K562 (cell line): Measurements from ENCODE around the gene IL6R. TPM values are rescaled to one million over a fixed set of nuclear protein-coding genes. Genes with fewer than 3 reads are reported as not detected.

Experiments used
- KDM1A ChIP-seq, 2 experiments: fragments of 450-650 bp; IDR thresholded peaks; 2 replicates each; pipeline ENCODE4 v1.6.1; 2016; ENCODE audit warnings: mild to moderate bottlenecking in 2 of 2
- KLF10 ChIP-seq: fragments of 250-450 bp; sonication (Bioruptor Pico); IDR thresholded peaks from 2 replicates; pipeline ENCODE4 v1.6.1; 2021; ENCODE audit warnings: matching md5 sums
- TEAD4 ChIP-seq, 2 experiments: sonication (generic) in 1 of 2; formaldehyde crosslinking in 1 of 2; IDR thresholded peaks; 2 replicates each; pipeline versions ENCODE4 v1.6.1 to v1.8.0; 2012 to 2022; ENCODE audit warnings: borderline replicate concordance in 1 of 2, inconsistent platforms in 1 of 2, low read length in 1 of 2, mild to moderate bottlenecking in 1 of 2, missing genetic modification reagents in 1 of 2
- ZFP36 ChIP-seq: fragments of 150-350 bp; IDR thresholded peaks from 2 replicates; pipeline ENCODE4 v1.6.1; 2018; ENCODE audit warnings: low read length, low read depth; ENCODE audit not compliant: partially characterized antibody
- ZNF384 ChIP-seq: IDR thresholded peaks from 2 replicates; pipeline ENCODE4 v1.6.1; 2012; ENCODE audit warnings: low read depth, low read length, improper control_type of control experiment
- ZNF766 ChIP-seq: fragments of 200-800 bp; sonication (Bioruptor generic); conservative IDR thresholded peaks from 2 replicates; pipeline ENCODE4 v1.6.1; 2016; ENCODE audit warnings: missing genetic modification characterization, missing compliant biosample characterization
- polyA plus RNA-seq, 8 experiments: library from polyadenylated mRNA; depleted of rRNA in 4 of 8; stranded (reverse) in 5 of 8; unstranded in 3 of 8; fragments of >200 nt; fragmentation: Nextera tagmentation in 2 of 8; fragmentation: Illumina TruSeq in 1 of 8; extraction: Ambion mirVana in 2 of 8; extraction: Trizol in 1 of 8; gene quantifications; 2 replicates each; pipeline versions ENCODE4 v1.2.1 to v1.2.3, GENCODE V29; 2011 to 2014; ENCODE audit warnings: inconsistent platforms in 1 of 8, missing spikeins in 1 of 8
- total RNA-seq, 7 experiments: library from RNA; depleted of rRNA in 6 of 7; stranded (reverse); fragments of >200 nt in 6 of 7; fragmentation: Illumina TruSeq in 2 of 7; extraction: Trizol in 2 of 7; gene quantifications; 2 replicates each; pipeline versions ENCODE4 v1.2.1 to v1.2.3, GENCODE V29; 2011 to 2021; ENCODE audit warnings: low replicate concordance in 1 of 7
- TF ChIP-seq, protein P1 (sequence below): sonication (generic); formaldehyde crosslinking; IDR thresholded peaks from 2 replicates; pipeline ENCODE4 v1.8.0; 2022; ENCODE audit warnings: missing genetic modification reagents, mild to moderate bottlenecking, borderline replicate concordance
- TF ChIP-seq, protein P2 (sequence below), 2 experiments: fragments of 450-650 bp in 1 of 2; sonication (generic) in 1 of 2; formaldehyde crosslinking; conservative IDR thresholded peaks; 2 replicates each; pipeline versions ENCODE4 v1.4.0 to v1.8.1; 2020 to 2022; ENCODE audit warnings: mild to moderate bottlenecking in 1 of 2, missing genetic modification reagents in 1 of 2
- TF ChIP-seq, protein P3 (sequence below): IDR thresholded peaks from 3 replicates; pipeline ENCODE4 v1.6.1; 2011; ENCODE audit warnings: borderline replicate concordance, mild to moderate bottlenecking, moderate library complexity; ENCODE audit not compliant: insufficient read length; ENCODE audit errors: extremely low read depth
- TF ChIP-seq, protein P4 (sequence below), 2 experiments: IDR thresholded peaks in 1 of 2; conservative IDR thresholded peaks in 1 of 2; 2 replicates each; pipeline ENCODE4 v1.6.1; 2016; ENCODE audit warnings: low read depth in 2 of 2, mild to moderate bottlenecking in 1 of 2, missing compliant biosample characterization in 1 of 2, missing genetic modification characterization in 1 of 2, moderate library complexity in 1 of 2

Gene IL6R
- total and polyA plus RNA-seq, 9 of the 15 experiments (the other 6 are each of a cell fraction or from before 2014, with no cell fraction given) = 0.05 to 1.1 (median 0.11) TPM; not detected in 2

DNA sequence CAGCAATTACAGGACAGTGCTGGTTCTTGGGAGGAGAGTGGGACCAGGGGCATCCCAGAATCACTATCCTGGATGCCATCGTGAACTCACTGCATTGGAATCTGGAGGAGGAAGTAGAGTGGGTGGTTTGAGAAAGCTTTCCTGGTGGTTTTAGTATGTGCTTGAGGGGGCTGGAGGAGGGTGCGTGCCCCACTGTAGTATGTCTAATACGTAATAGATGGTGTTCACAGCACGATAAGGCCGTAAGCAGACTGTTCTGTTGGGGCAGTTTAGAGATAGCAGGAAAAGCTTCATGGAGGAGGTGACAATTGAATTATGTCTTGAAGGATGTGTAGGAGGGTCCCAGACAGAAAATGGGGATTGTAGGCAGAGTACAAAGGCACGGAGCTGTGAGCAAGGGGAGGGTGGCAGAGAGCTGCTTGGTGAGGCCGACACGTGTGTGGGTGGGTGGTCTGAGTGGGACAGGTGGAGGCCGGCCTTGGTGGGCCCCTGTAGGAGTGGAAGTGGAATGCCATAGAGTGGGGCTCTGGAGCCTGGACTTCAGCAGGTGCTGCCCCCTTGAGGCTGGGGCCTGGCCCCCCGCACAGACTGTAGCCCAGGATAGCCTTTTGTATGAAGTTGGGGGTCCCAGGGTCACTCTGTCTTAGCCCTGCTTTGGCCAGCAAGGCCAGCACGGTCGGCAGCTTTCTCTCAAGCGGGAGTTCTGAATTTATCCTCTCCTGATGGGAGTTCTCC lies 37.0 kb downstream of the IL6R start (continued):
- TF ChIP-seq, protein P1, sequence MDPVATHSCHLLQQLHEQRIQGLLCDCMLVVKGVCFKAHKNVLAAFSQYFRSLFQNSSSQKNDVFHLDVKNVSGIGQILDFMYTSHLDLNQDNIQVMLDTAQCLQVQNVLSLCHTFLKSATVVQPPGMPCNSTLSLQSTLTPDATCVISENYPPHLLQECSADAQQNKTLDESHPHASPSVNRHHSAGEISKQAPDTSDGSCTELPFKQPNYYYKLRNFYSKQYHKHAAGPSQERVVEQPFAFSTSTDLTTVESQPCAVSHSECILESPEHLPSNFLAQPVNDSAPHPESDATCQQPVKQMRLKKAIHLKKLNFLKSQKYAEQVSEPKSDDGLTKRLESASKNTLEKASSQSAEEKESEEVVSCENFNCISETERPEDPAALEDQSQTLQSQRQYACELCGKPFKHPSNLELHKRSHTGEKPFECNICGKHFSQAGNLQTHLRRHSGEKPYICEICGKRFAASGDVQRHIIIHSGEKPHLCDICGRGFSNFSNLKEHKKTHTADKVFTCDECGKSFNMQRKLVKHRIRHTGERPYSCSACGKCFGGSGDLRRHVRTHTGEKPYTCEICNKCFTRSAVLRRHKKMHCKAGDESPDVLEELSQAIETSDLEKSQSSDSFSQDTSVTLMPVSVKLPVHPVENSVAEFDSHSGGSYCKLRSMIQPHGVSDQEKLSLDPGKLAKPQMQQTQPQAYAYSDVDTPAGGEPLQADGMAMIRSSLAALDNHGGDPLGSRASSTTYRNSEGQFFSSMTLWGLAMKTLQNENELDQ (CRISPR knock-in tag) = no peak
- TF ChIP-seq KDM1A (IDR thresholded peaks at IDR 0.05) = peak; percentile 70 to 77; a peak in 3 of 4 replicates
- 0 out of 2 replicates have a peak, but pooled peaks have one; percentile 8 for TF ChIP-seq ZNF384
- no peak for TF ChIP-seq ZNF766
- TF ChIP-seq, protein P2, sequence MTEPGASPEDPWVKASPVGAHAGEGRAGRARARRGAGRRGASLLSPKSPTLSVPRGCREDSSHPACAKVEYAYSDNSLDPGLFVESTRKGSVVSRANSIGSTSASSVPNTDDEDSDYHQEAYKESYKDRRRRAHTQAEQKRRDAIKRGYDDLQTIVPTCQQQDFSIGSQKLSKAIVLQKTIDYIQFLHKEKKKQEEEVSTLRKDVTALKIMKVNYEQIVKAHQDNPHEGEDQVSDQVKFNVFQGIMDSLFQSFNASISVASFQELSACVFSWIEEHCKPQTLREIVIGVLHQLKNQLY (CRISPR knock-in tag; conservative IDR thresholded peaks at IDR 0.05) = no peak
- TF ChIP-seq ZFP36 = peak; percentile 69
- TF ChIP-seq KLF10 (CRISPR knock-in tag) = no peak
- TF ChIP-seq, protein P3, sequence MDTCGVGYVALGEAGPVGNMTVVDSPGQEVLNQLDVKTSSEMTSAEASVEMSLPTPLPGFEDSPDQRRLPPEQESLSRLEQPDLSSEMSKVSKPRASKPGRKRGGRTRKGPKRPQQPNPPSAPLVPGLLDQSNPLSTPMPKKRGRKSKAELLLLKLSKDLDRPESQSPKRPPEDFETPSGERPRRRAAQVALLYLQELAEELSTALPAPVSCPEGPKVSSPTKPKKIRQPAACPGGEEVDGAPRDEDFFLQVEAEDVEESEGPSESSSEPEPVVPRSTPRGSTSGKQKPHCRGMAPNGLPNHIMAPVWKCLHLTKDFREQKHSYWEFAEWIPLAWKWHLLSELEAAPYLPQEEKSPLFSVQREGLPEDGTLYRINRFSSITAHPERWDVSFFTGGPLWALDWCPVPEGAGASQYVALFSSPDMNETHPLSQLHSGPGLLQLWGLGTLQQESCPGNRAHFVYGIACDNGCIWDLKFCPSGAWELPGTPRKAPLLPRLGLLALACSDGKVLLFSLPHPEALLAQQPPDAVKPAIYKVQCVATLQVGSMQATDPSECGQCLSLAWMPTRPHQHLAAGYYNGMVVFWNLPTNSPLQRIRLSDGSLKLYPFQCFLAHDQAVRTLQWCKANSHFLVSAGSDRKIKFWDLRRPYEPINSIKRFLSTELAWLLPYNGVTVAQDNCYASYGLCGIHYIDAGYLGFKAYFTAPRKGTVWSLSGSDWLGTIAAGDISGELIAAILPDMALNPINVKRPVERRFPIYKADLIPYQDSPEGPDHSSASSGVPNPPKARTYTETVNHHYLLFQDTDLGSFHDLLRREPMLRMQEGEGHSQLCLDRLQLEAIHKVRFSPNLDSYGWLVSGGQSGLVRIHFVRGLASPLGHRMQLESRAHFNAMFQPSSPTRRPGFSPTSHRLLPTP = no peak
- TF ChIP-seq, protein P4, sequence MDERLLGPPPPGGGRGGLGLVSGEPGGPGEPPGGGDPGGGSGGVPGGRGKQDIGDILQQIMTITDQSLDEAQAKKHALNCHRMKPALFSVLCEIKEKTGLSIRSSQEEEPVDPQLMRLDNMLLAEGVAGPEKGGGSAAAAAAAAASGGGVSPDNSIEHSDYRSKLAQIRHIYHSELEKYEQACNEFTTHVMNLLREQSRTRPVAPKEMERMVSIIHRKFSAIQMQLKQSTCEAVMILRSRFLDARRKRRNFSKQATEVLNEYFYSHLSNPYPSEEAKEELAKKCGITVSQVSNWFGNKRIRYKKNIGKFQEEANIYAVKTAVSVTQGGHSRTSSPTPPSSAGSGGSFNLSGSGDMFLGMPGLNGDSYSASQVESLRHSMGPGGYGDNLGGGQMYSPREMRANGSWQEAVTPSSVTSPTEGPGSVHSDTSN (CRISPR knock-in tag; IDR thresholded peaks at IDR 0.05; ENCODE audit: low read depth) = no peak
- TF ChIP-seq, protein P4 (tag; conservative IDR thresholded peaks at IDR 0.05; ENCODE audit: low read depth) = peak; percentile 57; the same call in 1 of the 2 replicates
- TF ChIP-seq TEAD4 (IDR thresholded peaks at IDR 0.05; ENCODE audit: low read length) = peak; percentile 36; the same call in 1 of the 2 replicates
- TF ChIP-seq TEAD4 (CRISPR knock-in tag; IDR thresholded peaks at IDR 0.05; ENCODE audit: borderline replicate concordance) = no peak
